Gastrocnemius medialis (tissue), 4 donors: ENCODE measurements around the gene TBL1XR1.

Source experiments
- CTCF ChIP-seq, 5 experiments: fragments of 450-650 bp in 3 of 5; fragments of 200-600 bp in 2 of 5; sonication (generic) in 2 of 5; IDR thresholded peaks in 4 of 5; conservative IDR thresholded peaks in 1 of 5; 1 replicate in 4 of 5; 2 replicates in 1 of 5; pipeline ENCODE4 v1.5.1; 2016 to 2019; ENCODE audit warnings: antibody characterized with exemption in 5 of 5, mild to moderate bottlenecking in 3 of 5, moderate library complexity in 3 of 5
- POLR2A ChIP-seq, 2 donors: fragments of 450-650 bp; IDR thresholded peaks; one replicate each; pipeline ENCODE4 v1.6.1; 2017; ENCODE audit warnings: antibody characterized with exemption in 2 of 2, mild to moderate bottlenecking in 2 of 2, moderate library complexity in 2 of 2

- TF ChIP-seq CTCF (IDR thresholded peaks at IDR 0.05 in 4 of 5, conservative IDR thresholded peaks at IDR 0.05 in 1 of 5) (no peak), POLR2A (IDR thresholded peaks at IDR 0.05) (no peak)
Measured at GRCh38 chr3:177134816-177135210, 62.5 kb downstream of the TBL1XR1 start.
